ENCODE data around the gene MLX. TPM values are rescaled to one million over a fixed set of nuclear protein-coding genes. Genes with fewer than 3 reads are reported as not detected.

The MLX gene
- total RNA-seq, 1 experiment from 2014 or later, result 45.3 TPM

DNA sequence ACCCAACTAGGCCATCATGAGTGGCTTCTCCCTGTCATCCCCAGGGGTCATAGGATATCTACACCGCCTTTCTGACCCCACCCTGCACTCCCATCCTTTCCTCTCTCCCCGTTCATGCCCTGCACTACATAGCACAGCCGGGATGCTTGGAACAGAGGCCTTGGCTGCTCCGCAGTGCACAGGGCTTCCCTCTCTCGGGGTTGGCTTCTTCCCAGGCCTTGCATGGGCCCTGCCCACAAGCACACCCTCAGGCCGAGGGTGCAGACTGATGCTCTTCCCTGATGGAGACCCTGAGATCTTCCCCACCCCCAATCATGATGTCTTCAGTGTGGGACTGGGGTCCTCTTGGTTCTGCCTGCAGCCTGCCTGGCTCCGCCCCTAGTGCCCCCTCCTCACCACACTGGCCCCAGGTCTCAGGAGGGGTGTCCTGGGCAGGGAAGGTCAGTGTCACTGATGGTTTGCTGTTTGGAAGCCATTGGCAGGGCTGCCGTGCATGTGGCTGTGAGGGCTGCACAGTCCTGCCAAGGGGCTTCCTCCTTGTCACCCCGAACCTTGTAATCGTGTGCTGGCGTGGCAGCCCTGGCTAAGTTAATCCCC, 45.1 kb upstream of the MLX start:
- no peaks in the 10 kb centered on the region for H3K9me3 Mint-ChIP-seq
- peaks cover 26 to 40% of the 10 kb centered on the region in 2 experiments for H3K4me1 Mint-ChIP-seq
- peak; percentile 21 for DNase-seq

More for the DNA sequence above, 45.1 kb upstream of the MLX start:
- Histone ChIP-seq H2BK120ac (ENCODE audit: low read depth, low read length, poor library complexity, severe bottlenecking) (no peak overlapping the region), H3K9me3 (ENCODE audit: control insufficient read depth, low read depth, low read length) (no peaks in the 10 kb centered on the region), H3K9ac (ENCODE audit: extremely low read depth, insufficient read length, low read length) (no peak overlapping the region), H2BK5ac (ENCODE audit: insufficient read length, low read length) (no peak overlapping the region), H3K27me3 (ENCODE audit: insufficient read depth, low read length) (peaks cover 2% of the 10 kb centered on the region; the same call in 1 of the 2 replicates), H4K20me1 (ENCODE audit: control insufficient read depth, insufficient read depth, insufficient read length) (no peaks in the 10 kb centered on the region), H3T11ph (ENCODE audit: low read length) (no peak overlapping the region), H3K79me2 (ENCODE audit: insufficient read depth, low read length) (no peaks in the 10 kb centered on the region), H3K23ac (ENCODE audit: insufficient read length, low read depth, low read length) (no peak overlapping the region), H3K4me1 (ENCODE audit: insufficient read depth, low read length) (peaks cover 11% of the 10 kb centered on the region; the same call in 1 of the 2 replicates), H3K4me2 (ENCODE audit: insufficient read depth, insufficient read length, low read length) (no peak overlapping the region), H2AFZ (ENCODE audit: low read length) (no peak overlapping the region), H3K4ac (ENCODE audit: low read depth, low read length) (no peak overlapping the region), H4K8ac (replicated peaks; ENCODE audit: insufficient read length, low read depth, low read length) (no peak overlapping the region), H4K5ac (ENCODE audit: insufficient read length, low read depth, low read length) (no peak overlapping the region), H3K14ac (ENCODE audit: insufficient read depth, low read length) (no peak overlapping the region), H2BK20ac (ENCODE audit: low read depth, low read length, poor library complexity, severe bottlenecking) (no peak overlapping the region), H3K23me2 (ENCODE audit: insufficient read length, low read depth, low read length, poor library complexity, severe bottlenecking) (no peaks in the 10 kb centered on the region), H3K79me1 (ENCODE audit: insufficient read depth, low read depth, low read length, poor library complexity, severe bottlenecking) (no peaks in the 10 kb centered on the region), H3K27ac (ENCODE audit: insufficient read length, low read depth, low read length) (no peak overlapping the region), H4K91ac (ENCODE audit: insufficient read length, low read depth, low read length) (no peak overlapping the region), H2AK5ac (ENCODE audit: insufficient read length, low read length) (no peak overlapping the region), H3K18ac (ENCODE audit: insufficient read length, low read depth, low read length) (no peak overlapping the region), H2BK12ac (ENCODE audit: insufficient read length, low read depth, low read length) (no peak overlapping the region), H3K56ac (ENCODE audit: insufficient read length, low read depth, low read length) (no peak overlapping the region), H2BK15ac (ENCODE audit: low read depth, low read length) (no peak overlapping the region)
- H3K36me3 Mint-ChIP-seq (ENCODE audit: insufficient read depth in 1 of 3, low read depth in 3 of 3), result peaks cover 0 to 30% (median 25%) of the 10 kb centered on the region in 3 experiments; a peak in 5 of 7 replicates
- 0 out of 5 replicates have a peak overlapping the region, but pooled peaks of 1 of the 2 experiments have one; percentile 25 for H3K4me3 Mint-ChIP-seq
- no CpG with 5 or more reads among the region's 11 CpGs for WGBS (ENCODE audit: extremely low coverage, insufficient read length, low lambda C conversion rate)
- peaks cover 8% of the 10 kb centered on the region for H3K27me3 Mint-ChIP-seq (ENCODE audit: low read depth)
- H3K27ac Mint-ChIP-seq, result no peak overlapping the region
- TF ChIP-seq, protein P1, sequence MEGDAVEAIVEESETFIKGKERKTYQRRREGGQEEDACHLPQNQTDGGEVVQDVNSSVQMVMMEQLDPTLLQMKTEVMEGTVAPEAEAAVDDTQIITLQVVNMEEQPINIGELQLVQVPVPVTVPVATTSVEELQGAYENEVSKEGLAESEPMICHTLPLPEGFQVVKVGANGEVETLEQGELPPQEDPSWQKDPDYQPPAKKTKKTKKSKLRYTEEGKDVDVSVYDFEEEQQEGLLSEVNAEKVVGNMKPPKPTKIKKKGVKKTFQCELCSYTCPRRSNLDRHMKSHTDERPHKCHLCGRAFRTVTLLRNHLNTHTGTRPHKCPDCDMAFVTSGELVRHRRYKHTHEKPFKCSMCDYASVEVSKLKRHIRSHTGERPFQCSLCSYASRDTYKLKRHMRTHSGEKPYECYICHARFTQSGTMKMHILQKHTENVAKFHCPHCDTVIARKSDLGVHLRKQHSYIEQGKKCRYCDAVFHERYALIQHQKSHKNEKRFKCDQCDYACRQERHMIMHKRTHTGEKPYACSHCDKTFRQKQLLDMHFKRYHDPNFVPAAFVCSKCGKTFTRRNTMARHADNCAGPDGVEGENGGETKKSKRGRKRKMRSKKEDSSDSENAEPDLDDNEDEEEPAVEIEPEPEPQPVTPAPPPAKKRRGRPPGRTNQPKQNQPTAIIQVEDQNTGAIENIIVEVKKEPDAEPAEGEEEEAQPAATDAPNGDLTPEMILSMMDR (conservative IDR thresholded peaks at IDR 0.05), result no peak
